Ovary (tissue), 9 donors: ENCODE measurements around the gene ITGAL. TPM values are rescaled to one million over a fixed set of nuclear protein-coding genes. Genes with fewer than 3 reads are reported as not detected.
"Not testable (repeated sequence)": the region's sequence is repeated elsewhere in the genome, so short reads cannot be mapped to it uniquely, and the experiment has no call there.

Experiments used
- DNase-seq, 5 donors: peaks; one replicate each; pipeline ENCODE4 v3.0.0-alpha.2; 2019 to 2020
- H3K27ac ChIP-seq, 2 donors: fragments of 200-600 bp; one replicate each; pipeline versions ENCODE4 v1.5.1 to v1.8.0; 2019 to 2022
- H3K27me3 ChIP-seq: fragments of 200-600 bp; one replicate; pipeline ENCODE4 v1.8.0; 2022
- H3K36me3 ChIP-seq: fragments of 200-600 bp; sonication (generic); one replicate; pipeline ENCODE4 v1.5.1; 2019
- H3K4me1 ChIP-seq: one replicate; pipeline ENCODE4 v1.8.1; 2013; ENCODE audit warnings: mild to moderate bottlenecking, moderate library complexity; ENCODE audit not compliant: insufficient read depth
- H3K4me3 ChIP-seq: fragments of 200-600 bp; sonication (generic); one replicate; pipeline ENCODE4 v1.5.1; 2017
- H3K9me3 ChIP-seq, 2 donors: fragments of 200-600 bp in 1 of 2; sonication (generic) in 1 of 2; one replicate each; pipeline versions ENCODE4 v1.5.1 to v1.8.1; 2013 to 2019; ENCODE audit warnings: mild to moderate bottlenecking in 1 of 2, moderate library complexity in 1 of 2
- CTCF ChIP-seq, 3 donors: fragments of 450-650 bp in 2 of 3; fragments of 200-600 bp in 1 of 3; IDR thresholded peaks; one replicate each; pipeline versions ENCODE4 v1.5.1 to v1.8.0; 2016 to 2022; ENCODE audit warnings: antibody characterized with exemption in 3 of 3, mild to moderate bottlenecking in 1 of 3
- EP300 ChIP-seq: sonication (generic); formaldehyde crosslinking; IDR thresholded peaks from one replicate; pipeline ENCODE4 v1.6.1; 2017; ENCODE audit warnings: antibody characterized with exemption
- POLR2A ChIP-seq: fragments of 450-650 bp; IDR thresholded peaks from one replicate; pipeline ENCODE4 v1.6.1; 2017; ENCODE audit warnings: antibody characterized with exemption, mild to moderate bottlenecking, moderate library complexity
- WGBS, 3 donors: extraction: QIAGEN DNeasy Blood & Tissue Kit in 1 of 3; methylation state at CpG; one replicate each; pipeline versions ENCODE4 v1.1.5 to v1.1.7; 2013 to 2017; 5-methylcytosine and 5-hydroxymethylcytosine counted together
- intact Hi-C, 4 donors: fragments of 100-400 bp; cut with DNase I; formaldehyde crosslinking; loops; one replicate each; pipeline versions ENCODE4 v1.11.0 to v1.15.1; 2022 to 2023
- polyA plus RNA-seq, 2 donors: library from polyadenylated mRNA; stranded (reverse); fragments of 200-250 nt in 1 of 2; fragments of 350-450 nt in 1 of 2; fragmentation: Illumina TruSeq in 1 of 2; extraction: RNeasy Lipid Tissue Mini Kit (QIAGEN cat#74804) in 1 of 2; gene quantifications; one replicate each; pipeline ENCODE4 v1.2.3, GENCODE V29; 2013 to 2014
- total RNA-seq, 7 donors: library from RNA; depleted of rRNA in 2 of 7; stranded (reverse); fragments of >200 nt in 2 of 7; fragmentation: NEBNext Ultra II Directional in 3 of 7; extraction: Animal tissue kit (Norgen Biotek cat#: 25700) in 3 of 7; gene quantifications; one replicate each; pipeline versions ENCODE4 v1.1.0 to v1.2.4, GENCODE V29; 2016 to 2023
- donor health status: DM: no; HTN: no; CAD: no; lungs with moderate emphysema.
- donor health status: DM: no; HTN: no; CAD: no.
- donor health status: Bipolar disorder and iron deficiency.
- donor health status: DM: yes; HTN: yes; CAD: no.
- donor health status: DM: no; HTN: no; CAD: no.
- donor health status: DM: yes; HTN: yes; CAD: no.

The ITGAL gene
- total and polyA plus RNA-seq, 9 donors: 0.90 to 13.1 (median 2.0) TPM

GRCh38 chr16:30518552-30518951 lies 46.0 kb downstream of the ITGAL start:
- H3K4me3 ChIP-seq: no peak overlapping the region
- H3K9me3 ChIP-seq: no peaks in the 10 kb centered on the region
- no peaks in the 10 kb centered on the region for H3K27me3 ChIP-seq
- intact Hi-C loops: no loop called here
- TF ChIP-seq EP300 (no peak), CTCF (IDR thresholded peaks at IDR 0.05) (no peak), POLR2A (no peak)
- H3K4me1 ChIP-seq: no peaks in the 10 kb centered on the region
- H3K36me3 ChIP-seq: no peaks in the 10 kb centered on the region
- H3K27ac ChIP-seq: no peak overlapping the region
- DNase-seq: no peak
- WGBS, 3 donors: 77 to 81% (median 79%) methylated on average over 10 of the region's 10 CpGs

GRCh38 chr16:30519120-30520049 lies 46.8 kb downstream of the ITGAL start:
- H3K27me3 ChIP-seq: no peaks in the 10 kb centered on the region
- intact Hi-C loops: loop anchor here in 3 of 4 donors (5.0 to 10.0 kb wide), 3 partner anchors 82 to 435 kb away; partner anchors contain the start of gene DCTPP1 (in 1 of the 3)
- no peak overlapping the region for H3K4me3 ChIP-seq
- H3K4me1 ChIP-seq: no peaks in the 10 kb centered on the region
- TF ChIP-seq EP300 (no peak), CTCF (IDR thresholded peaks at IDR 0.05) (no peak), POLR2A (no peak)
- DNase-seq: no peak
- 80 to 86% (median 81%) methylated on average over 20 of the region's 20 CpGs for WGBS, 3 donors
- no peaks in the 10 kb centered on the region for H3K36me3 ChIP-seq
- no peaks in the 10 kb centered on the region for H3K9me3 ChIP-seq
- H3K27ac ChIP-seq: no peak overlapping the region

- TF ChIP-seq CTCF (IDR thresholded peaks at IDR 0.05) (no peak), POLR2A (no peak), EP300 (no peak)
- 87 to 90% (median 90%) methylated on average over 7 of the region's 7 CpGs for WGBS, 3 donors
- Histone ChIP-seq H3K27ac (no peak overlapping the region), H3K9me3 (no peaks in the 10 kb centered on the region), H3K4me1 (no peaks in the 10 kb centered on the region), H3K36me3 (no peaks in the 10 kb centered on the region), H3K4me3 (no peak overlapping the region), H3K27me3 (no peaks in the 10 kb centered on the region)
- no peak for DNase-seq
- intact Hi-C loops: loop anchor here in 3 of 4 donors (5.0 to 10.0 kb wide), 3 partner anchors 84 to 437 kb away; partner anchors contain the start of gene DCTPP1 (in 1 of the 3)
Observed at GRCh38 chr16:30521476-30521872, 48.9 kb downstream of the ITGAL start.

GRCh38 chr16:30521873-30522641 lies 49.5 kb downstream of the ITGAL start:
- 41 to 54% (median 49%) methylated on average over 11 of the region's 11 CpGs for WGBS, 3 donors
- Histone ChIP-seq H3K9me3 (no peaks in the 10 kb centered on the region), H3K4me3 (no peak overlapping the region), H3K36me3 (no peaks in the 10 kb centered on the region), H3K27me3 (no peaks in the 10 kb centered on the region), H3K4me1 (no peaks in the 10 kb centered on the region), H3K27ac (no peak overlapping the region)
- no peak for DNase-seq
- TF ChIP-seq POLR2A (no peak), CTCF (IDR thresholded peaks at IDR 0.05) (no peak), EP300 (no peak)
- intact Hi-C loops: loop anchor here in 3 of 4 donors (5.0 to 10.0 kb wide), 3 partner anchors 85 to 437 kb away; partner anchors contain the start of gene DCTPP1 (in 1 of the 3)

- not testable (repeated sequence) for DNase-seq, H3K9me3 ChIP-seq, H3K36me3 ChIP-seq, H3K27ac ChIP-seq, H3K4me1 ChIP-seq, H3K4me3 ChIP-seq, H3K27me3 ChIP-seq
- intact Hi-C loops: loop anchor here in 3 of 4 donors (5.0 to 10.0 kb wide), 3 partner anchors 86 to 438 kb away; partner anchors contain the start of gene DCTPP1 (in 1 of the 3)
- WGBS, 3 donors: 73 to 84% (median 74%) methylated on average over 12 of the region's 12 CpGs
Observed at GRCh38 chr16:30522702-30523463, 50.3 kb downstream of the ITGAL start.
